22Rv1 (cell line): Measurements from ENCODE around the gene PNLDC1.

Experiments
- CTCF ChIP-seq: fragments of 450-650 bp; IDR thresholded peaks from 2 replicates; pipeline ENCODE4 v1.5.1; 2017; ENCODE audit warnings: mild to moderate bottlenecking
- ZFX ChIP-seq: fragments of 450-650 bp; IDR thresholded peaks from 2 replicates; pipeline ENCODE4 v1.6.1; 2017; ENCODE audit warnings: antibody characterized with exemption, borderline replicate concordance

- no peak for TF ChIP-seq CTCF
- TF ChIP-seq ZFX, result no peak
These were observed 18.1 kb downstream of the PNLDC1 start for GRCh38 chr6:159817951-159818739.
